GM19463 (cell line): ENCODE results near the gene SPAG16.

Experiments used
- ATAC-seq: cut with Tn5 transposase; IDR thresholded peaks from one replicate; pipeline ENCODE4 v1.9.1; 2021; ENCODE audit warnings: mild to moderate bottlenecking, moderate library complexity; ENCODE audit not compliant: unreplicated experiment

Gene SPAG16

DNA sequence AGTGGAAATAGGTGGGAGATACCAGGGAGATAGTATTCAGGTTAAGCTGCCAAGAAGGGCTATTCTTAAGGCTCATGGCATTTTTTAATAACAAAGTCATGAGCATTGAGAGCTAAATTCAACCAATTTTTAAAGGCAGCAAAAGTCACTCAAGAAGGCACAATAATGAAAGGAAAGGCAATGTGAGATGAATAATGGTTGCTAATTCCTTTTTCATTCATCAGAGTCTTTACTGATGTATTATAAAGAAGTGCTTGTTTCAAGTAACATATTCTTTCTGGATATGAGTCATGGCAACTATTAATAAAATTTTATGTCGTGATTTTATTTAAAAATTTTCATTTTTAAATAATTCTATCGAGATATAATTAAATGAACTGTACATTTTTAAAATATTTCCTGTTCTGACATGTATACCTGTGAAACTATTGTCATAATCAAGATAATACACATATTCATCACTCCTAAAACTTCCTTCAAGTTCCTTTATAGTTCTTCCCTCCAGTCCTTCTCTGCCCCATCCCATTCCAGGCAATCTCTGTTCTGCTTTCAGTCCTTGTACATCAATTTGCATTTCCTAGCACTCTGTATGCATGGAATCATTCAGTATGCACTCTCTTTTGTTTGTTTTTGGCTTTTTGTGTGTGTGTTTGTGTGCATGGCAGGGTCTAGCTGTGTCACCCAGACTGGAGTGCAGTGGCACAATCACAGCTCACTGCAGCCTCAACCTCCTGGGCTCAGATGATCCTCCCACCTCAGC, 1167.4 kb downstream of the SPAG16 start:
- ATAC-seq, result no peak
